Fibroblast of mammary gland (primary cell): ENCODE data around the gene AGPAT1.

Experiments used
- DNase-seq: peaks from one replicate; pipeline ENCODE4 v3.0.0-alpha.2; 2010; ENCODE audit warnings: low read depth
- H3K4me3 ChIP-seq: 2 replicates; pipeline ENCODE4 v1.5.1; 2011; ENCODE audit warnings: low read depth, mild to moderate bottlenecking, low read length, moderate library complexity; ENCODE audit not compliant: control insufficient read depth
- TF ChIP-seq, protein P1 (sequence below): conservative IDR thresholded peaks from 2 replicates; pipeline ENCODE4 v1.5.1; 2011; ENCODE audit warnings: low read depth, low read length, inconsistent platforms; ENCODE audit not compliant: control insufficient read depth, insufficient read depth

Gene AGPAT1

DNA sequence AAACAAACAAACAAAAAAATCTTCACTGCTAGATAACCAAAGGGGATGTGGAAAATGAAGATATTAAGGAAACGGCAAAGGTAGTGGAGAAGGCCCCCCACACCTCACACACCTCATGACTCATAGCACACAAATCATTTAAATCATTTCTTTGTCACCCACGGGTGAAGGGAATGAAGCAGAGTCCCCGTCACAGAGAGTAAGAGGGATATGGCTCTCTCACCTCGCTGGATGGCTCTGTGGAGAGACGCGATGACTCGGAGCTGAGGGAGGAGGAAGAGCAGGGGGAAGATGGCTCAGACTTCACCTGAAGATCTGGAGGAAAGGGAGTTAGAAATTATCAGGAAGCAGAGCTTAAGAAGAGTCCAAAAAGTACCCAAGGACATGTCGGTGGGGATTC, 49.0 kb downstream of the AGPAT1 start:
- TF ChIP-seq, protein P1, sequence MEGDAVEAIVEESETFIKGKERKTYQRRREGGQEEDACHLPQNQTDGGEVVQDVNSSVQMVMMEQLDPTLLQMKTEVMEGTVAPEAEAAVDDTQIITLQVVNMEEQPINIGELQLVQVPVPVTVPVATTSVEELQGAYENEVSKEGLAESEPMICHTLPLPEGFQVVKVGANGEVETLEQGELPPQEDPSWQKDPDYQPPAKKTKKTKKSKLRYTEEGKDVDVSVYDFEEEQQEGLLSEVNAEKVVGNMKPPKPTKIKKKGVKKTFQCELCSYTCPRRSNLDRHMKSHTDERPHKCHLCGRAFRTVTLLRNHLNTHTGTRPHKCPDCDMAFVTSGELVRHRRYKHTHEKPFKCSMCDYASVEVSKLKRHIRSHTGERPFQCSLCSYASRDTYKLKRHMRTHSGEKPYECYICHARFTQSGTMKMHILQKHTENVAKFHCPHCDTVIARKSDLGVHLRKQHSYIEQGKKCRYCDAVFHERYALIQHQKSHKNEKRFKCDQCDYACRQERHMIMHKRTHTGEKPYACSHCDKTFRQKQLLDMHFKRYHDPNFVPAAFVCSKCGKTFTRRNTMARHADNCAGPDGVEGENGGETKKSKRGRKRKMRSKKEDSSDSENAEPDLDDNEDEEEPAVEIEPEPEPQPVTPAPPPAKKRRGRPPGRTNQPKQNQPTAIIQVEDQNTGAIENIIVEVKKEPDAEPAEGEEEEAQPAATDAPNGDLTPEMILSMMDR, result no peak
- H3K4me3 ChIP-seq, result peak overlapping the region; percentile 100
- DNase-seq, result no peak

DNA sequence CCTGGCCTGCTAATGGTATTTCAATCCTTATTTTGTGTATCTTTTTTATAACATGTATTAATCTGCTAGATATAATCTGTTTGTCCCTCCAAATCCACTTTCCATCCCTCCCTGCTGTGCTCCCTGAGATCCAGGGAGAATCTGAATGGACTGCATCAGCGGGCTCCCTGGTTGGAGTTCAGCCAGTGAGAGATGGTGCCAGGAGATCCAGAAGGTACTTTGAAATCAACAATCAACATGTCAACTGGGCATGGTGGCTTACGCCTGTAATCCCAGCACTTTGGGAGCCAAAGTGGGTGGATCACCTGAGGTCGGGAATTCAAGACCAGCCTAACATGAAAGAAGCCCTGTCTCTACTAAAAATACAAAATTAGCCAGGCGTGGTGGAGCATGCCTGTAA, 52.2 kb downstream of the AGPAT1 start:
- DNase-seq, result no peak
- no peak overlapping the region for H3K4me3 ChIP-seq
- TF ChIP-seq, protein P1, result no peak

DNA sequence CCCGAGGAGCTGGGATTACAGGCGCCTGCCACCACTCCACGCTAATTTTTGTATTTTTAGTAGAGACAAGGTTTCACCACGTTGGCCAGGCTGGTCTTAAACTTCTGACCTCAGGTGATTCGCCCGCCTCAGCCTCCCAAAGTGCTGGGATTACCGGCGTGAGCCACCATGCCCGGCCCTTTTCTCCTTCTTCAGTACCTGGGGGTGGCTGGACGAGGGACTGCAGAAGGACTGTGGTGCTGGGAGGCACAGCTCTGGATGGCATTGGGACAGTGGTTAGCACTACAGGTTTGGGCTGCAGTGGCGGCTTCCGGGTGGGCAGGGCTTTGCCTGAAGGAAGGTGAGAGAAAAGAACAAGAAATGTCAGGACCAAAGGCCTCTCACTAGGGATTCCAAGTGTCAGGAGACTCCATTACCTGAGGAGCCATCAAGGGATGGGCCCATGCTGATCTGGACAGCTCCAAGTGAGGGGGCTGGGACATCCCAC, 55.3 kb downstream of the AGPAT1 start:
- TF ChIP-seq, protein P1, result no peak
- no peak overlapping the region for H3K4me3 ChIP-seq
- DNase-seq, result no peak

DNA sequence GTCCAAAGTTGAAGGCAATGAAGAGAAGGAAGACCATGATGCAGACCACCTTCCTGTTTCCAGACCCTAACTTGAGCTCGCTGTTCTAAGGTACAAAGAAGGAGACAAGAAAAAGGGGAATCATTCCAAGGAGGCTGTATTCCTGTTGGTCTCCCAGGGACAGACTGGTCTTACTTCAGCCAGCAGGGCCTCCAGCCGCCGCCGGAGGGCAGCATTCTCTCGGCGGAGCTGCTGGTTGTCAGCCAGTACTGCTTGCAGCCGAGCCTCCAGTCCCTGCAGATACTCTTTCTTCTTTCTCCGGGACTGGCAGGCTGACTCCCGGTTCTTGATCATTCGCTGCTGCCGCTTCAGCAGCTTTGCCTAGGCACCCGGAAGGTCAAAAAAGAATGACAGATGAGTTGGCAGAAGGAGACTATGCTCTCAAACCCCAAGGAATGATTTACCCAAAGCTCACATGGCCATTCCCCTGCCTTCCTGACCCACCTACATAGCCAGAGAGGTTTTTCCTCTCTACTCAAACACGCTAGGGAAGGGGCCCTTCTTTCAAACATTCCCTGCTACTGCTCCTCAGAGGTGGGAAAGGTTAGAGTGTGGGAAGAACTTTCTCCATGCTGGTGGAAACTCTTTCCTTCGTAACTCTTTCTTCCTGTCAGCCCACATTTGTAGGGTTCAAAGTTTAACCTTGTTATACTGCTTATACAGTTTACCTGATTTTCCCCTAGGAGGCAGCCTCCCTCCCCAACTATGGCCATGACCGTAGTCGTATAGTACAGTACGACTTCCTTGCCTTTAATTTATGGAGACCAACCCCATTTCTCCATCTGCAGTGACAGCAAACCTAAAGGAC, 56.9 kb downstream of the AGPAT1 start:
- TF ChIP-seq, protein P1, result peak; percentile 94
- H3K4me3 ChIP-seq, result no peak overlapping the region
- peak; percentile 85 for DNase-seq
